ENCODE results near the gene HSPA2.
"Not testable (repeated sequence)": the region's sequence is repeated elsewhere in the genome, so short reads cannot be mapped to it uniquely, and the experiment has no call there.

HSPA2 gene

GRCh38 chr14:64562436-64562835 is 21.9 kb downstream of the HSPA2 start:
- DNase-seq, result no peak

GRCh38 chr14:64563696-64564095 is 23.2 kb downstream of the HSPA2 start:
- no peak for DNase-seq

GRCh38 chr14:64566651-64567122 is 26.1 kb downstream of the HSPA2 start:
- no peak for DNase-seq

DNA sequence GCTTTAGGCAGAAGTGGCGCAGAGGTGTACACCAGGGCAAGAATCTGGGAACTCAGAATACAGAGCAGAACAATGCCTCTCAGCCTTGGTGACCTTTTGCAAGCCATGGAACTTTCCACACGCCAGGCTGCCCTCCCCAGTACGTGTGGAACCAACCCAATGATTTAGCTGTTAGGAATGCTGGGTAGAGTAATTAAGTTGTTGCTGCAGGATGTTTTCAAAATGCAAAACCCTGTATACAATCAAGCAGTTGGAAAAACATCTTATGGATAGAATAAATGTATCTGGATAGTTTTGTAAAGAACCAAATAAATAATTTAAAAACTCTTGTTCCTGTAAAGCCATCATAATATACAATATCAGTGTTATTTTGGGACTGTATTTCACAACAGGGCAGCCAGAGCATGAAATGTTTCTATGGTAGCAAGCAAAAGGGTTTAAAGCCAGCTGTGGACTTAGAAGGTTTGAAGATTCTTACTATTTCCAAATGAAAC is 28.6 kb downstream of the HSPA2 start:
- no peak for DNase-seq

GRCh38 chr14:64569646-64570045 is 29.1 kb downstream of the HSPA2 start:
- DNase-seq, result not testable (repeated sequence)

GRCh38 chr14:64572386-64573104 is 32.0 kb downstream of the HSPA2 start:
- DNase-seq, result no peak

GRCh38 chr14:64573109-64573508 is 32.6 kb downstream of the HSPA2 start:
- no peak for DNase-seq

GRCh38 chr14:64574371-64575107 is 34.0 kb downstream of the HSPA2 start:
- no peak for DNase-seq

- no peak for DNase-seq
Observed at GRCh38 chr14:64577211-64577610, 36.7 kb downstream of the HSPA2 start.

DNA sequence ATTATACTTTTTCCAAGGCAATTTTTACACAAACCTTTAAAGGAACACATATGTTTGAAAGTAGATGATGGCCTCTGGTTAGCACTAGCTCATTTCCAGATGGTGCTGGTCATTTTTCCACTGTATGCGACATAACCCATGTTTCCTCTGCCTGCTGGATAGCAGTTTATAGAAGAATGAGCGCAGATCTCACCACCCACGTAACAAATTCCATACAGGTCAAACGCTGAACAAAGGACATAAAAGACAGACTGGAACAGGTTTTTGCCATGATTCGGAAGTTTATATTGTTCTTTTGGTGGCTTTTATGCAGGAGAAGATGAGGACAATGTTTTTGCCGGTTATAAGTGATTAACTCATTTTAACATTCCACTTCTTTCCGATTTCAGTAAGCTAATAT is 39.9 kb downstream of the HSPA2 start:
- DNase-seq, result no peak

- no peak for DNase-seq
Observed at GRCh38 chr14:64581363-64581762, 40.8 kb downstream of the HSPA2 start.

DNA sequence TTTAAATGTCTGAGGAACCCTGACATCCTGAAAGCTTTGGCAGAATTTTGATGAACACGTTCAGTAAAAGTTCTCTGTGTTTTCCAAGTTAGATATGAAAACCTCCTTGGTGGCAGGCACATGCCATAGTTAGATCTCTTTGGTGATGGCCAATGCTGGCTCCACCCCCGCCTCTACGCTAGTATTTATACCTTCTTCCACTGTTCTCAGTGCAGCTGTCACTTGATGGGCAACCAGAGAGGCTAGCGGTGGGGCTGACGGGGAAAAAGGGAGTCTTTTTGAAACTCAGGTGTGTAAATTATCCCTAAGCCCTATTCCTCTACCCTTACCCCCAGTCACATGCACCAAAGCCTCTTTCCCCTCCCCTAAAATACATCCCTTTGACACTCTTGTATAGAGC is 41.3 kb downstream of the HSPA2 start:
- DNase-seq, result no peak

GRCh38 chr14:64584190-64584589 is 43.6 kb downstream of the HSPA2 start:
- DNase-seq, result no peak

GRCh38 chr14:64591809-64592208 is 51.3 kb downstream of the HSPA2 start:
- no peak for DNase-seq

Measured in effector CD4-positive, alpha-beta T cell (primary cell).